Activated CD8-positive, alpha-beta memory T cell treated with anti-CD3 and anti-CD28 coated beads for 36 hours (primary cell): ENCODE measurements around the gene A1BG. TPM values are rescaled to one million over a fixed set of nuclear protein-coding genes. Genes with fewer than 3 reads are reported as not detected.

Experiments
- CTCF ChIA-PET: fragments of 350-600 bp; sonication (Branson Sonifier 250); formaldehyde crosslinking; loops from one replicate; lab custom pipeline; 2021; ENCODE audit warnings: antibody characterized with exemption; lab: Charles Lee
- POLR2A ChIA-PET: fragments of 350-600 bp; sonication (Branson Sonifier 250); formaldehyde crosslinking; loops from one replicate; lab custom pipeline; 2021; ENCODE audit warnings: antibody characterized with exemption; lab: Charles Lee
- total RNA-seq, 2 experiments: library from RNA; stranded (reverse); gene quantifications; one replicate each; pipeline ENCODE4 v1.2.3, GENCODE V29; 2021

The A1BG gene, protein sequence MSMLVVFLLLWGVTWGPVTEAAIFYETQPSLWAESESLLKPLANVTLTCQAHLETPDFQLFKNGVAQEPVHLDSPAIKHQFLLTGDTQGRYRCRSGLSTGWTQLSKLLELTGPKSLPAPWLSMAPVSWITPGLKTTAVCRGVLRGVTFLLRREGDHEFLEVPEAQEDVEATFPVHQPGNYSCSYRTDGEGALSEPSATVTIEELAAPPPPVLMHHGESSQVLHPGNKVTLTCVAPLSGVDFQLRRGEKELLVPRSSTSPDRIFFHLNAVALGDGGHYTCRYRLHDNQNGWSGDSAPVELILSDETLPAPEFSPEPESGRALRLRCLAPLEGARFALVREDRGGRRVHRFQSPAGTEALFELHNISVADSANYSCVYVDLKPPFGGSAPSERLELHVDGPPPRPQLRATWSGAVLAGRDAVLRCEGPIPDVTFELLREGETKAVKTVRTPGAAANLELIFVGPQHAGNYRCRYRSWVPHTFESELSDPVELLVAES
- total RNA-seq, result 10 to 100 TPM; 16.7 to 18.1 TPM

DNA sequence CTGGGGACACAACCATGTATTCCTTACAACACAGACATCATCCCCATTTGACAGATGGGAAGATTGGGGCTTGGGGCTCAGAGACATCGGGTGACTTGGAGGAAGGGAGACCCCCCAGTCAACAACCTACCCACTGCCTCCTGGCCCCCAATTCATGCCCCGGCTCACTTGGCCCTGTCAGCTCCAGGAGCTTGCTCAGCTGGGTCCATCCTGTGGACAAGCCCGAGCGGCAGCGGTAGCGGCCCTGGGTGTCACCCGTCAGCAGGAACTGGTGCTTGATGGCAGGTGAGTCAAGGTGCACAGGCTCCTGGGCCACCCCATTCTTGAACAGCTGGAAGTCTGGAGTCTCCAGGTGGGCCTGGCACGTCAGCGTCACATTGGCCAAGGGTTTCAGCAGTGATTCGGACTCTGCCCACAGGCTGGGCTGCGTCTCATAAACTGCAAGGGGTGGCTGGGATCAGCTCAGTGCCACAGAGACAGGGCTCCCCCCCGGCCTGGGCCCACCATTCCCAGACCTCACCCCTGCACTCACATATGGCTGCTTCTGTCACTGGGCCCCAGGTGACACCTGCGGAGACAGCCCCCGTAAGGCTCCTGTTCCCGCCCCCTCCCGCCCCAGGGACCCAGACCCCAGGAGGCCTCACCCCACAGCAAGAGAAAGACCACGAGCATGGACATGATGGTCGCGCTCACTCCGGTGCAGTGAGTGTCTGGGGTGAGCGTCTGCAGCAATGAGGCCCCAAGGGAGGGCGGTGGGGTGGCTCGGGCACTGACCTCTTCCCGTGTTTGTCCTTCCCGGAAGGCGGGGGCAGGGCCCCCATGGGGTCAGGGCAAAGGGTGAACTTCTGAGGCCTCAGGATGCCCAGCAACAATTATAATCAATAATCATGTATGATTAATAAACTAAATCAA lies at the start of gene A1BG:
Gene A1BG, minus strand, starts transcription at position 733 of the 912 bp plus-strand sequence. Its CDS starts 55 bp downstream, at position 678.
- POLR2A ChIA-PET, result interaction anchor here (0.6 kb wide), 1 partner anchor 436 kb away, joined by 4 read pairs; no protein-coding TSS in a partner anchor
- CTCF ChIA-PET, result no interaction called here

DNA sequence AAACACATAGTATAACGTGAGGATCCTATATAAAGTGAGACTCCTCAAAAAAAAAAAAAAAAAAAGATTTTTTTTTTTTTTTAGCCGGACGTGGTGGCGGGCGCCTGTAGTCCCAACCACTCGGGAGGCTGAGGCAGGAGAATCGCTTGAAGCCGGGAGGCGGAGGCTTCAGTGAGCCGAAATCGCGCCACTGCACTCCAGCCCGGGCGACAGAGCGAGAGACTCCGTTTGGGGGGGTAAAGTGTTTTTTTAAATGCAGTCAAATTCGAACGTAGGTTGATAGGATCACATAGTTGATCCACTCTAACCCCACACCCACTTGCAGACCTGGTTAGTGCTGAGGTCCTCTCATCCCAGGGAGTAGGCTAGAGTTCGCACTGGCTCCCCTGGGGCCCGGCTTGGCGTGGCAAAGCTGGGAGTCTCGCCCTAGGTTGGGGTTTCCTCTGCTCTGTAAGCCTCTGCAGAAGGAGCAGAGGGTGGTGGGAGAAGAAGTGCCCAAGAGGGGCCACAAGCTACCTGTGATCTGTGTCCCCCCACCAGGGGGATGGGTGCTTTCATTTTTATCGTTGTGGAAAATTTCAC lies 48.6 kb upstream of the A1BG start:
- CTCF ChIA-PET, result interaction anchor here (0.6 to 2.1 kb wide), 3 partner anchors 40 to 118 kb away, joined by 3 to 5 read pairs (median 5); partner anchors contain the start of genes ZBTB45 and ZNF497
- POLR2A ChIA-PET, result no interaction called here

DNA sequence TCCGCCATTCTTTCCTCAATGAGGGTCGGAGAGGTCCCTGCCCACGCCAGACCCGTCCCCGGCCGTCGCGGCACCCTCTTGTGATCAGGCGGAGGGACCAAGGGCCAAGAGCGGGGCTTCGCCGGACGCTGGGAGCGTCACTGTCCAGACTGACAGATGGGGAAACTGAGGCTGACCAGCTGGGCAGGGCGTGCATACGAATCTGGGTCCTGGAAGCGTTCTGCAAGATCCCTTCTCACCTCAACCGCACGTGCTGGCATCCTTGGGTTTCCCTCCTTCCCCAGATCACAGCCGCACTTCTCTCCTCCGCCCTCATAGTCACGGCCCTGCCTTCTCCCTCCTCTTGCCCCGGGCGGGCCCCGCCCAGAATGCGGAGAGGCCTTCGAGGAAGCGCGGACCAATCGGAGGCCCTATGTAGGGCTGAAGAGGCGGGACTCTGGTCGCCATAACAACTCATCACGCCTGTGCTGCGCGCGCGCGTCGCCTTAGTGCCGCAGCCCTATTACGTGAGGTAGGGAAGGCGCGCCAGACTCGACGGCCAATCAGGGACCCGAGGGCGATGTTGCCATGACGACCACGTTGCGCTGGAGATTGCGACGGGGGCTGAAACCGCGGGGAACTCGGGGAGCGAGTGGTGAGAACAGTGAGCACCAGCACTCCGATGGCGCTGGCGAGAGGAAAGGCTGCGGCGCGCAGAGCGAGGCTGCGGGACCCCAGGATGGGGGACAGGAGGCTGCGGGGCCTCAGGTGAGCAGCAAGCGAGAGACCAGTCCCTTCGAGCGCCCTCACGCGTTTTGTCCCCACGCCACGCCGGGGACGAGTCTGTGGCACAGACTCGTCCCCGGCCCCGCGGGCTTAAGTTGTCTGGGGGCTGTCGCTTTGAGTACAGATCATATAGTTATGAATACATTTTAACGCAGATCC lies 47.9 kb upstream of the A1BG start:
- ChIA-PET POLR2A (no interaction called here), CTCF (interaction anchor here (1.3 kb wide), 1 partner anchor 119 kb away, joined by 4 read pairs; the partner anchor contains the start of gene ZBTB45)

DNA sequence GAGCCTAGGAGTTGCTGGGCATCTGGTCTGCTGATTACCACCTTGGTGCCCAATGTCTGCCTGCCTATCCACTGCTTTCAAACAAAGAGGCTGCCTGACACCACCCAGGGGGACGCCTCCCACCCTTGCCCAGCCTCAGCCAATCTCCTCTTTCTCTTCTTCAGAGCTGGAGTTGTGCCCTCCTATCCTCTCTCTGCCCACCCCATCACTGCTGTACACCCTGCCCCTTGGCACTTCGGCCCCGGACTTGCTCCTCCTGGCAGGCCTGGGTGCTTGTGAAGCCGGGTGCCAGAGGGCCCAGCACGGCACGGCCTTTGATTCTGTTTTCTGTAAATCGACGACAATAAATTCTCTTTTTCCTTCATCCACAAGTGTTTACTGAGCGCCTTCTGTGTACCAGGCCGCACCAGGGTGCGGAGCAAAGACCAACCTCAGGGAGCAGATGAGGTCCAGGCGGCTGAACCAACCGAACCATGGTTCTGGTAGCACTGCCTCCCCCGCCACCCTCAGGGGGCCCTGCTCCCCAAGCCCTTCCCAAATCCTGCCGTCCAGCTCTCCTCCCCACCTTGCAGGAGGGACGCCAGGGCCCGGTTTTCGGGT lies 47.1 kb upstream of the A1BG start:
- ChIA-PET POLR2A (no interaction called here), CTCF (interaction anchor here (1.3 kb wide), 1 partner anchor 119 kb away, joined by 4 read pairs; the partner anchor contains the start of gene ZBTB45)

DNA sequence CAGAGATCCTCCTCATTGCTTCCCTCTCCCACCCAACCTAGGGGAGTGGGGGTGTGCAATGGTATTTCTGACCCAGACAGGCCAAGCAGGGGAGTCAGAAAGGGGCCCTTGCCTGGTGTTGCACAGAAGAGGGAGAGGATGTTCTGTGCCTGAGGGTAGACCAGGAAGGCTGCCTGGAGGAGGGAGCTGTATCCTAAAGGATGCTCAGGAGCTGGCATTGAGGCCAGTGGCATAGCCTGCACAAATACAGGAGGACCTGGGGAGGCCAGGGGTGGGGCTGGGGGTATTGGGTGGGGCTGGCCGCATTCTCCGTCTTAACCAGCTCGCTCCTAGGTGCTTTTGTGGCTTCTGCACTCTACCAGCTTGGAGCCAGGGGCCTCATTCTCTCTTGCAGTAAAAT lies 46.6 kb upstream of the A1BG start:
- ChIA-PET CTCF (interaction anchor here (1.3 to 1.4 kb wide), 2 partner anchors 9 to 120 kb away, joined by 4 read pairs; partner anchors contain the start of genes ZBTB45 and ZNF584), POLR2A (no interaction called here)

DNA sequence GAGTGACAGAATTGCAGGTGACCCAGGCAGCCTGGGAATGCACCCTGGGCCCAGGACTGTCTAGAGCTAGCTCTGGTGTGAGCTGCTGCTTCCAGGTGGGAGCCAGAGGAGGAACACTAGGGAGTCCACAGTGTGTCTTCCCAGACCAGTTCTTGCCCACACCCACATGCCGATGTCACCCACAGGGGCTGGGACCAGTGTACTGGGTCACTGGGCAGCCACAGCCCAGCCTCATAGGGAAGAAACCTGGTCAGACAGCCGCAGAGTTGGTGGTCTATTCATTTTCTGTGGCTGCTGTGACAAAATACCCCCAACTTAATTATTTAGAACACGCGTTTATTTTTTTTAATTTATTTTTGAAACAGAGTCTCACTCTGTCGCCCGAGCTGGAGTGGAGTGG lies 45.3 kb upstream of the A1BG start:
- ChIA-PET POLR2A (no interaction called here), CTCF (interaction anchor here (1.0 to 1.4 kb wide), 2 partner anchors 10 to 11 kb away, joined by 3 to 4 read pairs; partner anchors contain the start of gene ZNF584)

DNA sequence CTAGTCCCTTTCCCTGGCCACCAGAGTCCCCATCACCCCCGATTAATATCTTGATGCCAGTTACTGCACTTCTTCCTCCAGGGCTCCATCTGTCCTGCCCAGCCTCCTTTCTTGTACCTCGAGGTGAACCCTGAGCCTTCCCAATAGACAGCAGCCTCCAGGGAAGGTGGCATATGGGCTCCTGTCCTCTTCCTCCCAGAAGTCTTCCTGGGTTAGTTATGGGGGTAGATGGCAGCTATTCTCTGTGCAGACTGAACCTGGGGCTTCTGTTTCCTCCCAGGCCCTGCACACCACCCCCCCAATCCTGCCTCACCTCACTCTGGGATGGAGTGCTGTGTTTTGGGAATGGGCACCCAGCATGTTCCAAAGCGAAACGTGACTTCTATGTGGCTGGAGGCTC lies 44.8 kb upstream of the A1BG start:
- ChIA-PET POLR2A (no interaction called here), CTCF (no interaction called here)

DNA sequence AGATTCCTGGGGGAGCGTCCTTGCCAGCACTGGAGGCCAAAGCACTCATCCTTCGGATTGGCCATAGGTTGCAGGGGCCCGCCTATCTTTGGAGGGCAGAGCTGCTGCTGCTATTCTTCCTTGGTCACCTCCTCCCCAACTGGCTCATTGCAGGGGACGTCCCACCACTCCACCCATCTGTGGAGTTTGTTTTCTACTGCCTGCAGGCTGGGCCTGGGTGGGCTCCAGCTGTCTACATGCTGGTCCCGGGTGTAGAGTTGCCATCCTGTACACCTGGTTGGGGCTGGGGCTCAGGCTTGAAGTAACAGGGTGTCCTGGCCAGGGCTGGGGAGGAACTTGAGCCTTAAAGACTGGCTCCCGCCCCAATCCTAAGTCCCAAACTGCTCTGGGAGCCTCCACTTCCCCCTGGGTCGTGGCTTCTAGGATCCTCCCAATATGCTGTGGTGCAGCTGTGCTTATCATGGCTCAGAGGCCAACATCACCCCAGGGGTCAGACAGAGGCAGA lies 44.3 kb upstream of the A1BG start:
- POLR2A ChIA-PET, result no interaction called here
- CTCF ChIA-PET, result no interaction called here

DNA sequence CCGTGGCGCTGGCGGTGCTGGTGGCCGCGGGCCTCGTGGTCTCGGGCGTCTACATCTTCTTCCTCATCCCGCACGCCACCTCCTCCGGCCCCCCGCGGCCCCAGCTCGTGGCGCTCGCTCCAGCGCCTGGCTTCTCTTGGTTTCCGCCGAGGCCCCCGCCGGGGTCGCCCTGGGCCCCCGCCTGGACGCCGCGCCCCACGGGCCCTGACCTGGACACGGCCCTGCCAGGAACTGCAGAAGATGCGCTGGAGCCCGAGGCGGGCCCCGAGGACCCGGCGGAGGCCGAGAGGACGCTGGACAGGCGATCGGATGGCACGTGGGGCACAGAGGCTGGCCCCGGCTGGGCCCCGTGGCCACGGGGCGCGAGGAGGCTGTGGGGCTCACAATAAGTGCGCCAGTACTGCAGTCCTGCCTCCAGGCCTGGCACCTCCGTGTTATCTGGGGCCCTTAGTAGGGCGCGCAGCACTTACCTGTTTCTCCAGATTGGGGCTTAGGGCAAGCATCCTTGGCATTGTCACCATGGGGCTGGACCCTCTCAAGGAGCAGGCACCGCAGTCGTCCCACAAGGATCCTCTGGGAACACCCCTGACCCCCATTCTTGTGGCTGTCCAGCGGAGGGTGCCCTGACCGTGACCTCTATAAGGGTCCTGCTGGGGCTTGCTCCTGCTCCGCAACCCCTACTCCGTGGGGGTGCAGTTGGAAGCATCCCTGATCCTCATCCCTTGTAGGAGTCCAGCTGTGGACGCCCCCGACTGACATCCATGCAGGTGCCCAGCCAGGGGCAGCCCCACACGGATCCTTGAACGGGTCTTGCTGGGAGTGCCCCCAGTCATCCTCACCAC lies 43.6 kb upstream of the A1BG start:
- CTCF ChIA-PET, result interaction anchor here (1.0 kb wide), 1 partner anchor 13 kb away, joined by 3 read pairs; no protein-coding TSS in a partner anchor

DNA sequence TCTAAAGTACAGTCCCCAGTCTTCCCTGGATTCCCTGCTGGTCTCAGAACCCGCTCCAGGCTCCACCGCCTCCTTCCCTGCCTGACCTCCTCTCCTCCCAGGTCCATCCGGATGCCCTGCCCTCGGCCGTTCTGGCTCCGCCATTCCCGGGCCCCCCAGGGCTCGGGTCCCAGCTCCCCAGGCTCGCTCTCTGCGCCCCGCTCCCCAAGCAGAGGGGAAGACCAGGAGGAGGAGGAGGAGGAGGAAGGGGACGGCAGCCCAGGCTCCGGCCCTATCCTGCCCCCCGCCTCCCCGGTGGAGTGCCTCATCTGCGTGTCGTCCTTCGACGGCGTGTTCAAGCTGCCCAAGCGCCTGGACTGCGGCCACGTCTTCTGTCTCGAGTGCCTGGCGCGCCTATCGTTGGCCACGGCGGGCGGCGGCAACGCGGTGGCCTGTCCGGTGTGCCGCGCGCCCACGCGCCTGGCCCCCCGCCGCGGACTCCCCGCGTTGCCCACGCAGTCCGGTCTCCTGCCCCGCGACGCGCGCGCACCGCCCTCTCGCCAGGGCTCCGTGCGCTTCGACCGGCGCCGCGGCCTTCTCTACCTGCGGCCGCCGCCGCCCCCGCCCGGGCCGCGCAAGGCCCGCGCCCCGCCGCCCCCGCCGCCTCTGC lies 42.8 kb upstream of the A1BG start:
- POLR2A ChIA-PET, result interaction anchor here (1.0 kb wide), 1 partner anchor 9 kb away, joined by 4 read pairs; the partner anchor contains the start of gene RPS5
- CTCF ChIA-PET, result interaction anchor here (1.0 kb wide), 1 partner anchor 12 kb away, joined by 3 read pairs; no protein-coding TSS in a partner anchor

More for the DNA sequence above, 43.6 kb upstream of the A1BG start:
- POLR2A ChIA-PET, result no interaction called here

DNA sequence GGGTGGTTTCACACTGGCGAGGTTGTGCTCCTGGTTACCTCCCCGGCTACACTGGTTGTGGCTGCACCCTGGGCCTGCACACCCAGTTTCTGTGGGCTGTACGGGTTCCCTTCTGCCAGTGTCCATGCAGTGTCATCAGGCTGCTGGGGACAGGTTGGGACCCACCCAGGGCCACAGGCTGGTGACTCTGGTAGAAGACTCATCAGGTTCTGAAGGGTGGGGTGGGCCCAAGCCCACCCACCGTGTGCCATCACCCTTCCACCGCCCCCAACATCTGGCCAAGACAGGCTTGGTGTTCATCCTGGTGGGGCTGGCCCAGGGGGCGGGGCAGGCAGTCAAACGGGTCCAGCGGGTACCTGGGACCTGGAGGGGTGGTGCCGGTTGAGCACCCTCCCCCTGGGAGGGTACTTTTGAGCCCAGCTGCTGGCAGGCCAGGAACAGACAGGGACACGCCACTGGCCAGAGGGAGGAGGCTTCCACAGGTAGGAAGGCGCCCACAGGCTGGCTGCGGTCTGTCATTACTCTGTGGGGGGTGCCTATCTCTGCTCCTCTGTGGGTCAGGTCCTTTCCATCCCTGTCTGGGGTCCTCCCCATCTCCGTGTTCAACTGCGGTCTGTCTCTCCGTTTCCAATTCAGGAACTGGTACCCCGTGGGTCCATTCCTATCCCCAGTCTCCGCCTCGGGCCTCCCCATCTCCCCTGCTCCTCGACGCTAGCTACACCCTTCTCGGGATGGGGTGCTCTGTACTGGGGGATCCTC lies 42.1 kb upstream of the A1BG start, which contains the start of gene RNF225:
Gene RNF225, plus strand, starts transcription at position 437 of the 759 bp plus-strand sequence. CDS start 434 bp downstream, outside the sequence.
- POLR2A ChIA-PET, result interaction anchor here (1.0 kb wide), 1 partner anchor 8 kb away, joined by 4 read pairs; the partner anchor contains the start of gene RPS5
- CTCF ChIA-PET, result interaction anchor here (0.7 to 1.0 kb wide), 2 partner anchors 12 to 121 kb away, joined by 3 read pairs; no protein-coding TSS in a partner anchor

DNA sequence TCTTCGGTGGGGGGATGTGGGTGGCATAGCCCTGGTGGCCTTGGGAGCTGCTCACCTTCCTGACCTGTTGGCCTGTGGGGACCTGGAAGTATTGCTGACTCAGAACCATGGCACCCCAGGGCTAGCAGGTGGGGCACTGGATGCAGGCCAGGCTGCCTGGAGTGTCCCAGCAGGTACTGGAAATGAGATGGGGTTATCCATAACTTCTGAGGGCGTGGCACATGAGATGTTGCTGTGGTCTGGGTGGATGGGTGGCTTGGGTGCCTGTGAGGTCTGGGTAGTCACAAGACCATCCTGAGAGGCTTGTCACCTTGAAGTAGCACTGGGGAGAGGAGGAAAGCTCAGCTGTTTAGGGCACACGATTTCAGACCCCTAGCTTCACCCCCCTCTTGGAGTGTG lies 41.5 kb upstream of the A1BG start:
- ChIA-PET CTCF (interaction anchor here (0.7 kb wide), 1 partner anchor 121 kb away, joined by 3 read pairs; no protein-coding TSS in a partner anchor), POLR2A (no interaction called here)

DNA sequence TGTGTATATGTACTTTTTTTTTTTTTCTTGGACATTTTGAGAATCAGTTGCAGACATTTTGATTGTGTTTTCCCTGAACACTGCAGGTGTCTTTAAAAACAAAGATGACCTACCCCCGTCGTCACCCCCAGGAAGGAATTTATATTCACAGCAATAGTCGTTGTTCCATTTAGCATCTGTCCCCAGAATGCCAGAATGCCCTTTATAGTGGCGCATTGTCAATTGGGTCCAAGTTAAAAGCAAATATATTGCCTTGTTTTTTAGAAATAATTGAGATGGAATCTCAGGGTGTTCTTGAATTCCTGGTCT lies 40.4 kb upstream of the A1BG start:
- CTCF ChIA-PET, result no interaction called here
- POLR2A ChIA-PET, result no interaction called here

DNA sequence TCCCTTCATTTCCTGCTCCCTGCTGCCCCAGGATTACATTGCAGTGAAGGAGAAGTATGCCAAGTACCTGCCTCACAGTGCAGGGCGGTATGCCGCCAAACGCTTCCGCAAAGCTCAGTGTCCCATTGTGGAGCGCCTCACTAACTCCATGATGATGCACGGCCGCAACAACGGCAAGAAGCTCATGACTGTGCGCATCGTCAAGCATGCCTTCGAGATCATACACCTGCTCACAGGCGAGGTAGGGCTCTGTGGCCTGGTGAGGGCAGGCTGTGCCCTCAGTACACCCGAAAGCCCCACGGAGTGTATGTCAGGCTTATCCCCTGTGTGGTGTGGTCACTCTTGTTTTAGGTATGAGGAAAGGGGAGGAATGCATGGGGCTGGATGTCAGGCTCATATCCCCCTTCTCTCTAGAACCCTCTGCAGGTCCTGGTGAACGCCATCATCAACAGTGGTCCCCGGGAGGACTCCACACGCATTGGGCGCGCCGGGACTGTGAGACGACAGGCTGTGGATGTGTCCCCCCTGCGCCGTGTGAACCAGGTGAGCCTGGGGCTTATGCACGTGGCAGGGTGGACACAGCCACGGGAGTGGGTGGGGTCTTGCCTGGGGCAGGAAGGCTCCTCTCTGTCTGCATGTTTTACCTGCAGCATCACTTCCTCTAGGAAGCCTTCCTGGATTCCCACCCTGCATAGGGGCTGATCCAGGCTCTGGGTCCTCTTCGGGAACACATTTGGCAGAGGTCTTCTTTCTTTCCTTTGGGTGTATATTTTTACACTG lies 39.8 kb upstream of the A1BG start:
- ChIA-PET POLR2A (no interaction called here), CTCF (no interaction called here)
